Mucosa of rectum (tissue), 2 donors: ENCODE results near the gene SMURF1.

Experiments
- H3K27ac ChIP-seq, 2 donors: one replicate each; pipeline ENCODE4 v1.7.0; 2013; ENCODE audit warnings: inconsistent platforms in 2 of 2, low read depth in 2 of 2, low read length in 2 of 2
- H3K27me3 ChIP-seq, 2 donors: one replicate each; pipeline ENCODE4 v1.7.0; 2013; ENCODE audit warnings: low read length in 2 of 2; ENCODE audit not compliant: control insufficient read depth in 2 of 2, insufficient read depth in 2 of 2
- H3K36me3 ChIP-seq, 2 donors: one replicate each; pipeline ENCODE4 v1.7.0; 2013; ENCODE audit warnings: low read length in 2 of 2; ENCODE audit not compliant: control insufficient read depth in 2 of 2, insufficient read depth in 2 of 2
- H3K4me1 ChIP-seq, 2 donors: one replicate each; pipeline ENCODE4 v1.7.0; 2013; ENCODE audit warnings: low read length in 2 of 2, mild to moderate bottlenecking in 1 of 2; ENCODE audit not compliant: control insufficient read depth in 2 of 2, insufficient read depth in 2 of 2
- H3K4me3 ChIP-seq, 2 donors: one replicate each; pipeline ENCODE4 v1.7.0; 2013; ENCODE audit warnings: low read length in 2 of 2
- H3K9ac ChIP-seq, 2 donors: one replicate each; pipeline ENCODE4 v1.7.0; 2013; ENCODE audit warnings: low read length in 2 of 2, low read depth in 1 of 2, mild to moderate bottlenecking in 1 of 2
- H3K9me3 ChIP-seq, 2 donors: one replicate each; pipeline ENCODE4 v1.7.0; 2013; ENCODE audit warnings: low read length in 2 of 2; ENCODE audit not compliant: control insufficient read depth in 2 of 2
- donor health status: healthy.
- donor health status: Normal muscosa, but diverticular disease.

Gene SMURF1

GRCh38 chr7:99010281-99010680 lies 133.6 kb downstream of the SMURF1 start:
- Histone ChIP-seq H3K9ac (no peak overlapping the region), H3K9me3 (no peaks in the 10 kb centered on the region), H3K4me1 (no peaks in the 10 kb centered on the region), H3K27me3 (no peaks in the 10 kb centered on the region), H3K4me3 (no peak overlapping the region), H3K36me3 (peaks cover 69 to 85% of the 10 kb centered on the region in 2 donors), H3K27ac (no peak overlapping the region)

GRCh38 chr7:99008921-99009530 lies 134.9 kb downstream of the SMURF1 start:
- Histone ChIP-seq H3K27ac (no peak overlapping the region), H3K4me3 (no peak overlapping the region), H3K9me3 (no peaks in the 10 kb centered on the region), H3K9ac (no peak overlapping the region), H3K36me3 (peaks cover 76 to 87% of the 10 kb centered on the region in 2 donors), H3K27me3 (no peaks in the 10 kb centered on the region), H3K4me1 (no peaks in the 10 kb centered on the region)

GRCh38 chr7:99008181-99008631 lies 135.7 kb downstream of the SMURF1 start:
- no peaks in the 10 kb centered on the region for H3K9me3 ChIP-seq
- H3K27ac ChIP-seq: no peak overlapping the region
- peaks cover 71 to 83% of the 10 kb centered on the region in 2 donors for H3K36me3 ChIP-seq
- no peaks in the 10 kb centered on the region for H3K27me3 ChIP-seq
- no peak overlapping the region for H3K4me3 ChIP-seq
- no peak overlapping the region for H3K9ac ChIP-seq
- H3K4me1 ChIP-seq: no peaks in the 10 kb centered on the region

GRCh38 chr7:99006739-99007424 lies 137.0 kb downstream of the SMURF1 start:
- Histone ChIP-seq H3K9me3 (no peaks in the 10 kb centered on the region), H3K27ac (no peak overlapping the region), H3K4me1 (no peaks in the 10 kb centered on the region), H3K9ac (no peak overlapping the region), H3K36me3 (peaks cover 70 to 82% of the 10 kb centered on the region in 2 donors), H3K27me3 (no peaks in the 10 kb centered on the region), H3K4me3 (no peak overlapping the region)

GRCh38 chr7:99005776-99006175 lies 138.1 kb downstream of the SMURF1 start:
- Histone ChIP-seq H3K9me3 (no peaks in the 10 kb centered on the region), H3K4me1 (no peaks in the 10 kb centered on the region), H3K27me3 (no peaks in the 10 kb centered on the region), H3K27ac (no peak overlapping the region), H3K9ac (no peak overlapping the region), H3K4me3 (no peak overlapping the region), H3K36me3 (peaks cover 65 to 81% of the 10 kb centered on the region in 2 donors)

- no peak overlapping the region for H3K27ac ChIP-seq
- H3K36me3 ChIP-seq: peaks cover 64 to 80% of the 10 kb centered on the region in 2 donors
These were observed 139.0 kb downstream of the SMURF1 start for GRCh38 chr7:99004781-99005500.

GRCh38 chr7:99004216-99004615 lies 139.7 kb downstream of the SMURF1 start:
- H3K4me3 ChIP-seq: no peak overlapping the region
- peaks cover 66 to 79% of the 10 kb centered on the region in 2 donors for H3K36me3 ChIP-seq
- no peaks in the 10 kb centered on the region for H3K9me3 ChIP-seq
- H3K4me1 ChIP-seq: peaks cover 0 to 3% of the 10 kb centered on the region in 2 donors
- no peak overlapping the region for H3K27ac ChIP-seq
- H3K27me3 ChIP-seq: no peaks in the 10 kb centered on the region
- H3K9ac ChIP-seq: no peak overlapping the region

More at GRCh38 chr7:99004781-99005500, 139.0 kb downstream of the SMURF1 start:
- no peaks in the 10 kb centered on the region for H3K4me1 ChIP-seq
- H3K9me3 ChIP-seq: no peaks in the 10 kb centered on the region
- H3K4me3 ChIP-seq: no peak overlapping the region
- no peak overlapping the region for H3K9ac ChIP-seq
- no peaks in the 10 kb centered on the region for H3K27me3 ChIP-seq

- Histone ChIP-seq H3K4me3 (no peak overlapping the region), H3K36me3 (peaks cover 70 to 79% of the 10 kb centered on the region in 2 donors), H3K4me1 (peaks cover 0 to 8% of the 10 kb centered on the region in 2 donors), H3K27me3 (no peaks in the 10 kb centered on the region), H3K27ac (no peak overlapping the region), H3K9ac (no peak overlapping the region), H3K9me3 (no peaks in the 10 kb centered on the region)
These were observed 140.5 kb downstream of the SMURF1 start for GRCh38 chr7:99003419-99003818.

- peaks cover 66 to 79% of the 10 kb centered on the region in 2 donors for H3K36me3 ChIP-seq
- H3K4me3 ChIP-seq: no peak overlapping the region
- no peak overlapping the region for H3K9ac ChIP-seq
- no peaks in the 10 kb centered on the region for H3K27me3 ChIP-seq
- H3K9me3 ChIP-seq: no peaks in the 10 kb centered on the region
- H3K4me1 ChIP-seq: peaks cover 0 to 8% of the 10 kb centered on the region in 2 donors
- H3K27ac ChIP-seq: no peak overlapping the region
These were observed 141.1 kb downstream of the SMURF1 start for GRCh38 chr7:99002827-99003212.
